ENCODE data around the gene COL9A3.

- no peak for TF ChIP-seq CTCF (IDR thresholded peaks at IDR 0.05)
- no peak for TF ChIP-seq POLR2AphosphoS5 (IDR thresholded peaks at IDR 0.05)
Observed at GRCh38 chr20:62768551-62769287, 48.1 kb upstream of the COL9A3 start.
